Osteoblast (primary cell): ENCODE measurements around the gene PTPRK. TPM values are rescaled to one million over a fixed set of nuclear protein-coding genes. Genes with fewer than 3 reads are reported as not detected.

Experiments used
- DNase-seq: peaks from one replicate; pipeline ENCODE4 v3.0.0; 2011; ENCODE audit warnings: low spot score, mixed read lengths; ENCODE audit not compliant: insufficient read length; ENCODE audit errors: missing footprints
- H2AFZ ChIP-seq: 2 replicates; pipeline ENCODE4 v1.6.0; 2011; ENCODE audit warnings: mild to moderate bottlenecking, low read length
- H3K27ac ChIP-seq: 2 replicates; pipeline ENCODE4 v1.5.1; 2011; ENCODE audit warnings: mild to moderate bottlenecking, low read depth, low read length, moderate library complexity
- H3K27me3 ChIP-seq: 2 replicates; pipeline ENCODE4 v1.6.0; 2012; ENCODE audit warnings: mild to moderate bottlenecking, control low read depth, inconsistent platforms, low read length, moderate library complexity; ENCODE audit not compliant: insufficient read depth
- H3K36me3 ChIP-seq: 2 replicates; pipeline ENCODE4 v1.5.1; 2011; ENCODE audit warnings: mild to moderate bottlenecking, low read length, control low read depth, moderate library complexity; ENCODE audit not compliant: insufficient read depth
- H3K4me1 ChIP-seq: 2 replicates; pipeline ENCODE4 v1.5.1; 2011; ENCODE audit warnings: mild to moderate bottlenecking, low read length, control low read depth, moderate library complexity; ENCODE audit not compliant: insufficient read depth
- H3K4me2 ChIP-seq: 2 replicates; pipeline ENCODE4 v1.6.0; 2011; ENCODE audit warnings: mild to moderate bottlenecking, low read length; ENCODE audit not compliant: insufficient read depth
- H3K4me3 ChIP-seq: fragments of 200-600 bp; sonication (generic); 3 replicates; pipeline ENCODE4 v1.5.1; 2012; ENCODE audit warnings: mild to moderate bottlenecking, low read length, inconsistent platforms; ENCODE audit not compliant: insufficient read depth
- H3K79me2 ChIP-seq: 2 replicates; pipeline ENCODE4 v1.6.0; 2012; ENCODE audit warnings: mild to moderate bottlenecking, low read length, control low read depth, inconsistent platforms; ENCODE audit not compliant: insufficient read depth
- H3K9me3 ChIP-seq: 2 replicates; pipeline ENCODE4 v1.5.1; 2011; ENCODE audit warnings: low read depth, low read length, control low read depth
- H4K20me1 ChIP-seq: 2 replicates; pipeline ENCODE4 v1.6.0; 2012; ENCODE audit warnings: mild to moderate bottlenecking, low read length, control low read depth; ENCODE audit not compliant: insufficient read depth
- total RNA-seq: library from RNA; depleted of rRNA; stranded (reverse); fragments of >200 nt; gene quantifications from 2 replicates; pipeline ENCODE4 v1.2.3, GENCODE V29; 2012
- TF ChIP-seq, protein P1 (sequence below): IDR thresholded peaks from 2 replicates; pipeline ENCODE4 v1.5.1; 2011; ENCODE audit warnings: mild to moderate bottlenecking, low read depth, low read length, moderate library complexity; ENCODE audit errors: extremely low read depth

The PTPRK gene
- total RNA-seq, 1 donor: 165 TPM

GRCh38 chr6:128367437-128367836 lies 153.0 kb downstream of the PTPRK start:
- H3K4me3 ChIP-seq: no peak overlapping the region
- no peak for DNase-seq
- no peak overlapping the region for H3K27ac ChIP-seq
- H3K27me3 ChIP-seq: no peaks in the 10 kb centered on the region
- no peaks in the 10 kb centered on the region for H3K4me1 ChIP-seq
- H3K9me3 ChIP-seq: no peaks in the 10 kb centered on the region
- H3K79me2 ChIP-seq: peaks cover 62% of the 10 kb centered on the region
- H3K36me3 ChIP-seq: no peaks in the 10 kb centered on the region
- TF ChIP-seq, protein P1, sequence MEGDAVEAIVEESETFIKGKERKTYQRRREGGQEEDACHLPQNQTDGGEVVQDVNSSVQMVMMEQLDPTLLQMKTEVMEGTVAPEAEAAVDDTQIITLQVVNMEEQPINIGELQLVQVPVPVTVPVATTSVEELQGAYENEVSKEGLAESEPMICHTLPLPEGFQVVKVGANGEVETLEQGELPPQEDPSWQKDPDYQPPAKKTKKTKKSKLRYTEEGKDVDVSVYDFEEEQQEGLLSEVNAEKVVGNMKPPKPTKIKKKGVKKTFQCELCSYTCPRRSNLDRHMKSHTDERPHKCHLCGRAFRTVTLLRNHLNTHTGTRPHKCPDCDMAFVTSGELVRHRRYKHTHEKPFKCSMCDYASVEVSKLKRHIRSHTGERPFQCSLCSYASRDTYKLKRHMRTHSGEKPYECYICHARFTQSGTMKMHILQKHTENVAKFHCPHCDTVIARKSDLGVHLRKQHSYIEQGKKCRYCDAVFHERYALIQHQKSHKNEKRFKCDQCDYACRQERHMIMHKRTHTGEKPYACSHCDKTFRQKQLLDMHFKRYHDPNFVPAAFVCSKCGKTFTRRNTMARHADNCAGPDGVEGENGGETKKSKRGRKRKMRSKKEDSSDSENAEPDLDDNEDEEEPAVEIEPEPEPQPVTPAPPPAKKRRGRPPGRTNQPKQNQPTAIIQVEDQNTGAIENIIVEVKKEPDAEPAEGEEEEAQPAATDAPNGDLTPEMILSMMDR: no peak
- H3K4me2 ChIP-seq: no peak overlapping the region
- no peak overlapping the region for H2AFZ ChIP-seq
- peaks cover 17% of the 10 kb centered on the region for H4K20me1 ChIP-seq

DNA sequence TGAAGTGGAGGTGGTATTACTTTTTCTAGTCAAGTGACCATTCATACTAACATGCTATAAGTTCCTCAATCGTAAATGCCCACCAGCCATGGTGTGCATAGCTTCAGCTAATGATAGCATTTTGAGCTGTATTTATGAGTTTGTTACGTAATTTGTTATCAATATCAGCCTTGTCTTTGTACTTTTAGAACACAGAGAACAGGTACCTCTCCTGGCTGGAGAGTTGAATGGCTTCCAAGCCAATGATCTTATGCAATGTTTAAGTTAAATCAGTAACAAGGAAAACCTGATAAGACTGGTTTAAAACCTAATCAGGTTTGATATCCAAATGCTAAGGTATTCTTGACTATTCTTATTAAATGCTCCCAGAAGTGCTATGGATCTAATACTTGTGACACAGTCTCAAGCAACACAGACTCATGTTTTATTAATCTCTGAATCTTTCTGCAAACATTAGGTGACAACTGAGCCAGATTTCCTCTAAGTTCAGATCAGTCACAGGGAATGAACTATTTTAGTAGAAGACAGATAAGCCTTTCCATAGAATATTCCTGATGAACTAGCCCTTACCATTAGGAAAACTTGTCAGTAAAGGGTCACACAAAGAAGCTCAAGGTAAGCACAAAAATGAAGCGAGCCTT lies 154.8 kb downstream of the PTPRK start:
- Histone ChIP-seq H3K9me3 (no peaks in the 10 kb centered on the region), H4K20me1 (peaks cover 17% of the 10 kb centered on the region), H3K27ac (no peak overlapping the region), H2AFZ (no peak overlapping the region), H3K79me2 (peaks cover 55% of the 10 kb centered on the region), H3K36me3 (no peaks in the 10 kb centered on the region), H3K4me3 (no peak overlapping the region), H3K4me1 (no peaks in the 10 kb centered on the region), H3K27me3 (no peaks in the 10 kb centered on the region), H3K4me2 (no peak overlapping the region)
- TF ChIP-seq, protein P1: no peak
- DNase-seq: no peak

GRCh38 chr6:128364766-128365519 lies 155.5 kb downstream of the PTPRK start:
- peaks cover 57% of the 10 kb centered on the region for H3K79me2 ChIP-seq
- no peak overlapping the region for H3K4me2 ChIP-seq
- no peaks in the 10 kb centered on the region for H3K4me1 ChIP-seq
- no peaks in the 10 kb centered on the region for H3K9me3 ChIP-seq
- H3K27ac ChIP-seq: no peak overlapping the region
- H4K20me1 ChIP-seq: peaks cover 17% of the 10 kb centered on the region
- H3K4me3 ChIP-seq: no peak overlapping the region
- DNase-seq: no peak
- no peaks in the 10 kb centered on the region for H3K36me3 ChIP-seq
- TF ChIP-seq, protein P1: no peak
- H3K27me3 ChIP-seq: no peaks in the 10 kb centered on the region
- no peak overlapping the region for H2AFZ ChIP-seq

- no peak overlapping the region for H3K27ac ChIP-seq
Measured at GRCh38 chr6:128363020-128363813, 157.2 kb downstream of the PTPRK start.

More at GRCh38 chr6:128363020-128363813, 157.2 kb downstream of the PTPRK start:
- peaks cover 58% of the 10 kb centered on the region for H3K79me2 ChIP-seq
- H3K4me2 ChIP-seq: no peak overlapping the region
- TF ChIP-seq, protein P1: no peak
- no peak for DNase-seq
- H3K36me3 ChIP-seq: no peaks in the 10 kb centered on the region
- no peaks in the 10 kb centered on the region for H3K9me3 ChIP-seq
- peaks cover 8% of the 10 kb centered on the region for H3K4me1 ChIP-seq
- H3K4me3 ChIP-seq: no peak overlapping the region
- H3K27me3 ChIP-seq: no peaks in the 10 kb centered on the region
- H4K20me1 ChIP-seq: peaks cover 21% of the 10 kb centered on the region
- H2AFZ ChIP-seq: no peak overlapping the region
